Measurements from ENCODE around the gene KISS1.

DNA sequence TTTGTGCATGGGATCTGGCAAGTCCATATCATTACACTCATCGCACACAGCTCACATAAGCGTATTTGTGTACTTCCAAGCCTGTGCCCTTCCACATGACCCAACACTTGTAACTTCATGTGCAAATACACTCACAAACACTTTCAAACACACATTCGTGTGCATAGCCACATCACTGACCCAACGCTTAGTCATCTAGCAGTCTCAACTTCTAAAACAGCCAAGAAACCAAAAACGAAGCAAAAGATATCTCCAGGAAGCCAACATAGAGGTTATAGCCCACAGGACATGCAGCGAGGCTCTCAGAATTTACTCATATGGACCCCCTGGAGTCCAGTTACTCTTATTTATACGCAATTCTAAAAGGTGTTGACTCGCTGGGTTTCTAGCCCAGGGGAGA lies 28.4 kb upstream of the KISS1 start:
- TF ChIP-seq, protein P1, sequence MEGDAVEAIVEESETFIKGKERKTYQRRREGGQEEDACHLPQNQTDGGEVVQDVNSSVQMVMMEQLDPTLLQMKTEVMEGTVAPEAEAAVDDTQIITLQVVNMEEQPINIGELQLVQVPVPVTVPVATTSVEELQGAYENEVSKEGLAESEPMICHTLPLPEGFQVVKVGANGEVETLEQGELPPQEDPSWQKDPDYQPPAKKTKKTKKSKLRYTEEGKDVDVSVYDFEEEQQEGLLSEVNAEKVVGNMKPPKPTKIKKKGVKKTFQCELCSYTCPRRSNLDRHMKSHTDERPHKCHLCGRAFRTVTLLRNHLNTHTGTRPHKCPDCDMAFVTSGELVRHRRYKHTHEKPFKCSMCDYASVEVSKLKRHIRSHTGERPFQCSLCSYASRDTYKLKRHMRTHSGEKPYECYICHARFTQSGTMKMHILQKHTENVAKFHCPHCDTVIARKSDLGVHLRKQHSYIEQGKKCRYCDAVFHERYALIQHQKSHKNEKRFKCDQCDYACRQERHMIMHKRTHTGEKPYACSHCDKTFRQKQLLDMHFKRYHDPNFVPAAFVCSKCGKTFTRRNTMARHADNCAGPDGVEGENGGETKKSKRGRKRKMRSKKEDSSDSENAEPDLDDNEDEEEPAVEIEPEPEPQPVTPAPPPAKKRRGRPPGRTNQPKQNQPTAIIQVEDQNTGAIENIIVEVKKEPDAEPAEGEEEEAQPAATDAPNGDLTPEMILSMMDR (conservative IDR thresholded peaks at IDR 0.05 in 1 of 2, IDR thresholded peaks at IDR 0.05 in 1 of 2; ENCODE audit: low read depth in 1 of 2, low read length in 2 of 2), result no peak
- no peak for TF ChIP-seq EZH2 (IDR thresholded peaks at IDR 0.05; ENCODE audit: low read length, missing control alignments)
